Neural progenitor cell (in vitro differentiated cells): ENCODE data around the gene HECTD2.

Experiments
- CTCF ChIP-seq: fragments of 200-600 bp; sonication (generic); IDR thresholded peaks from 2 replicates; pipeline ENCODE4 v1.5.1; 2017; ENCODE audit warnings: antibody characterized with exemption, mild to moderate bottlenecking
- EZH2 ChIP-seq: fragments of 200-600 bp; sonication (generic); IDR thresholded peaks from 2 replicates; pipeline ENCODE4 v1.6.1; 2017; ENCODE audit warnings: antibody characterized with exemption, mild to moderate bottlenecking, moderate library complexity

GRCh38 chr10:91536111-91536510, 126.0 kb downstream of the HECTD2 start:
- TF ChIP-seq EZH2 (no peak), CTCF (no peak)
